Activated CD4-positive, CD25-positive, alpha-beta regulatory T cell treated with anti-CD3 and anti-CD28 coated beads, Interleukin-2, amount 50 U/mL, for 16 hours (primary cell): Measurements from ENCODE around the gene CMTM2.
"Not testable (repeated sequence)": the region's sequence is repeated elsewhere in the genome, so short reads cannot be mapped to it uniquely, and the experiment has no call there.

Source experiments
- DNase-seq: peaks from one replicate; pipeline ENCODE4 v3.0.0-alpha.2; 2020; ENCODE audit warnings: low read depth, low spot score

CMTM2 gene

DNA sequence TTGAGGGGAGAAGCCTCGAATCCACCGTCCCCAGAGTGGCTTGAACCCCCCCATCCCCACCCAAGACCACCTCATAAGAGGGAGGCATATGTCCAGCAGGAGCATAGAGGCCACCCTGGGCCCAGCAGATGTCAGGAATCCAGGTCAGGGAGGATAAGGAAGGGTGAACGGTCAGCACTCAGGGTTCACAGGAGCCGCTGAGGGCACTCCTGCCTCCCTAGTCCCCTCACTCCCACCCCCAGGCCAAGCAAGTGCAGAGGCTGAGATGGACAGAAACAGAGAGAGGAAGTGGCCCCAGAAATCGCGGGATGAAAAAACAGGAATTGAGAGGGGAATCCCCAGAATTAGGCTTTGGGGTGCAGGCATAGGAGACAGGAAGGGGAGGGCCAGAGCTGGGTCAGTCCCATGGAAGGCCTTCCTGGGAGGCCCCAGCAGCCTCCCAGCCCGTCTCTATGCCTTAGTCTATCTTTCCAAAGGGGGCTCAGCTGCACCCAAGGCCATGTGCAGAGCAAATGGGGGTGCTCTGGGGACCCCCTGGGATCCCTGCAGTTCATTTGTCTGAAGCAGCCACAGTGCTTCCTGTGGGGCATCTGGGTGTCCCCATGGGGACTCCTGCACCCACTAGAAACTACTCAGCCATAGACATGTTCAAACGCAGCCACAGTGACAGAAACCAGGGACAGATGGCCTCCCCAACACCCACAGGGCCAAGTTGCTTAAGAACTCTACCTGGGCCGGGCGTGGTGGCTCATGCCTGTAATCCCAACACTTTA is 26.9 kb downstream of the CMTM2 start:
- DNase-seq = no peak

DNA sequence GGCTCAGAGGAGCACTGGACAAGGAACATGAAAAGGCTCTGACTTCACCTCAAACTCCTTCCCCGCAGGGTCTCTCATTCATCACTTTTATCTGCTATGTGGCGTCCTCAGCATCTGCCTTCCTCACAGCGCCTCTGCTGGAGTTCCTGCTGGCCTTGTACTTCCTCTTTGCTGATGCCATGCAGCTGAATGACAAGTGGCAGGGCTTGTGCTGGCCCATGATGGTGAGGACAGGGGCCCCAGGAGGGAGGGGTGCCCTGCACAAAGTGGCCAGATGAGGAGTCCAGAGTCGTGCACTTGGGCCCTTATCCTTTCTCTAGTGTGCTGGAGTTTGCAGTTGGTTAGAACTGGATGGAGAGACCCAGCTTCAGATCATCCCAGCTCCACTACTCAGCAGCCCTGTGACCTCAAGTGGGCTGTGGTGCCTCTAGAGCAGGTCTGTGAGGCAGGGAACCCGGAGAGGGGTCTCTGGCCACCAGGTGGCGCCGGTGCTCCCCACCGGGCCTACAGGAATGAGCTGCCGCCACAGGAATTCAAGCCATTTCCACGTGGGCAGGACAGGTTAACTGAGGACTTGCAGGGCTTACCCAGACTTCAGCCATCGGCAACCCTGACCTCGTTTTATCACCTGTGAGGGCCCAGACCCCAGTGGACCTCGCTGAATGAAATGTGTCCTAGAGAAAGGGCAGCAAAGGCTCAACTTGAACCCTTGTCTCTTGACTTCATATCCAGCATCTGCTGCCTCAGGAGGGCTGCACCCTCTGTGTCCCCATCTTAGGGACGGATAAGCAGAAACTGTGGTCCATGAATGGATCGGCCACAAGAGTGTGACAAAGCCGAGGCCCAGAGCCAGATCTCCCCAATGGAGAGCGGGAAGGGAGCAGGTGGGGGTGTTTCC is 29.2 kb downstream of the CMTM2 start:
- DNase-seq = peak; percentile 66

DNA sequence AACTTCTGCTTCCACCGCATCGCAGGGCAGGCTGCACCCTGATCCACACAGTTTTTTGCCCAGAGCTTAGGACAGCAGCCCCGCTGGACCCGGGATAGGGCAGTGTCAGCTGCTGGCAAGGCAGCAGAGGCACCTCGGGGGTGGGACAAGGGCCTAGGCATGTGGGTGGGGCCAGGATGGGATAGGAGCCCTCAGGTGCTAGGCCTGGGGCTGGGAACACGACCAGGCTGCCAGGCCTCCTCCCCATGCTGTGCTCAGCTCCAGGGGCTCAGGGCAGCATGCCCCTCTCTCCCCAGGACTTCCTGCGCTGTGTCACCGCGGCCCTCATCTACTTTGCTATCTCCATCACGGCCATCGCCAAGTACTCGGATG is 29.9 kb downstream of the CMTM2 start:
- no peak for DNase-seq

DNA sequence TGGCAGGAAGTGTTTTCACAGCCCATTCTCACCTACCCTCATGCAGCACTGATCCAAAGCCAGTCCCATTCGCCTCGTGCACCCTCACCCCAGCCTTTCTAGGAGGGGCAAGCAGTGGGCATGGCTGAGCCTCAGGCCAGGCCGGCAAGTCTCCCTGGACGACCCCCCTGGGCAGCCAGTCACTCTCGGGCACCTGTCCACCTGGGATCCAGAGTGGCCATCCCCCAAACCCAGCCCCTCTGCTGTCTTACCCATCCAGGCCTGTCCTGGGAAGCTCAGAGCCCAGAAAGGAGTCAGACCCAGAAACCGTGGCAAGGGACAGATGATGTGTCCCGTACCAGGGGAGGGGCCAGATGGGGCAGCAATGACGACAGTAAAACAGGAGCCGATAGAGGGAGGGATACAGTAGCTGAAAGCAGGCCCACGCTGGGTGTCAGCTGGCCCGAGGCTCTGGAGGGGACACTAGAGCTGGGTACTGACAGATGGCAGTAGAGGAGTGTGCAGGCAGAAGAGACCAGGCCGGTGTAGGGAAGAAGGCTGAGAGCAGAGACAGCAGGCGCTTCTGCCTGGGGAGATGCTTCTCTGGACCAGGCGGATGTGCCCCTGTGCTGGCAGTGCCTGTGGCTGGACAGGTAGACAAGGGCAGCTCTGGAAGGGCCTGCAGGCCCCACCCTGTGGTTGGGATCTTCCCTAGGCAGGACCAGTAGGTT is 31.0 kb downstream of the CMTM2 start:
- DNase-seq = no peak

DNA sequence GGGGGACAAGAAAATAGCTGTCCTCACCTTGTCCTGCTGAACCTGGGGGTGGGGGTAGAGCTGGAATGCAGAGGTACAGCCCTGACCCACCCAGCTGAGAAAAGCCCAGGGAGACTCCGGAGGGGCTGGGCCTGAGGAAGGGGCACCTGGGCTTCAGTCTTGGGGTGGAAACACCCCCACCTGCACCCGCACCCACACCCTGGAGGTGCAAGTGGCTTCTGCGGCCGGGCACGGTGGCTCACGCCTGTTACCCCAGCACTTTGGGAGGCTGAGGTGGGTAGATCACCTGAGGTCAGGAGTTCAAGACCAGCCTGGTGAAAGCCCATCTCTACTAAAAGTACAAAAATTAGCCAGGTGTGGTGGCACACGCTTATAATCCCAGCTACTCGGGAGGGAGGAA is 32.6 kb downstream of the CMTM2 start:
- not testable (repeated sequence) for DNase-seq

DNA sequence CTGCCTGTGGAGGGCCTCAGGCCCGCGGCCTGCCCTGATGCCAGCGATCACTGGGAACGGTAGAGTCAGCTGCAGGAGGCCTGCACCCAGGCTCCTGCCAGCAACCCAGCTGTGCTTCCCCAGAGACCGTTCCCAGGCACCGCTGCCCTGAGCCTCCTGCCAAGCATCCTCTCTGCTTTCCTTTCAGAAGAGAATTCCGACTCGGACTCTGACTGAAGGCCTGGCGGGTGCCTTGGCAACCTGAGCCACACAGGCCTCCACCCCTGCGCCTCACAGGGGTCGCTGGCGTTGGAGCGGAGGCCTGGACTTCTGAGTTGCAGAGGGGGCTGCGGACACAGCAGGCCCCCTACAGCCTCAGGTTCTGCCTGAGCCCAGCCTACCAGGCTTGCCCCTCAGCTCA is 33.2 kb downstream of the CMTM2 start:
- DNase-seq = no peak

DNA sequence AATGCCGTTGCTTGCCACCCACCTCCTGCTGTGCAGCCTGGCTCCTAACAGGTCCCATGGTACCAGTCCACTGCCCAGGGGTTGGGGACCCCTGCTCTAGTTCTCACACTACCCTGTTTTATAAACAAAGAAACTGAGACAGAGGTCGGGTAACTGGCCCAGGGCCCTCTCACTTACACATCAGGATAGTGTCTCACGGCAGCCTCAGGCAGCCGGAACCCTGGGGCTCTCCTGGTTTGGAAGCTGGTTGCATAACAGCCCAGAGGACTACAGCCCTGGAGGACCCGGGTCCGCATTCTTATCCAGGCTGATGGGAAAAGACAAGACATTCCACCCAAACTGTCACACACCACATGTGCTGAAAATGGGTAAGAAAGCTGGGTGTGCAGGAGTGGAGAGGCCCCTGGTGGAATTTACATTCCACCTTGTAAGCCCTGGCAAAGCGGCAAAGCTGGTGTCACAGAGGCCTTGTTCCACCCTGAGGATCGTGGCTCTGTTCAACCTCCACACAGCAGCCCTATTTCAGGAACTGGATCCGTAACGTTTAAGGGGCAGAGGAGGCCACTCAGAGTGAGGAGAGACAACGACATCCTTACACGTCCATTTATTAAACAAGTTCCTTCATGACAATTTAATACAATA is 35.0 kb downstream of the CMTM2 start:
- no peak for DNase-seq

DNA sequence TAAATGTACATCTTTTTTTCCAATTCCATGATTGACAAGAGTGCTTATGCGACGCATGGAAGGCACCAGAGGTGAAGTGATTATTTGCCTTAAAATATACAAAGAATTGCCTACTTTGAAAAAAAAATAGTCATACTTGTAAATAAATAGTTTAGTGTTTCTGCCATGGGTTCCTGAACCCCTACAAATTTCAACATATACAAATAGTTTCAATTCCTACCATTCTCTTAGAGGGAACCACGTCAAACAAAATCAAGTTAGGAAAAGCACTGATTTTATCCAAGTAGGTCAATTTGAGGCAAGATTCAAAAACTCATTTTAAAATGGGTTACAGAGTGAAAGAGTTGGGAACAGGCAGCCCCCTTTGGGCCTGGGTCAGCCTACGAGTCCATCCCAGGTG is 36.9 kb downstream of the CMTM2 start:
- DNase-seq = no peak

DNA sequence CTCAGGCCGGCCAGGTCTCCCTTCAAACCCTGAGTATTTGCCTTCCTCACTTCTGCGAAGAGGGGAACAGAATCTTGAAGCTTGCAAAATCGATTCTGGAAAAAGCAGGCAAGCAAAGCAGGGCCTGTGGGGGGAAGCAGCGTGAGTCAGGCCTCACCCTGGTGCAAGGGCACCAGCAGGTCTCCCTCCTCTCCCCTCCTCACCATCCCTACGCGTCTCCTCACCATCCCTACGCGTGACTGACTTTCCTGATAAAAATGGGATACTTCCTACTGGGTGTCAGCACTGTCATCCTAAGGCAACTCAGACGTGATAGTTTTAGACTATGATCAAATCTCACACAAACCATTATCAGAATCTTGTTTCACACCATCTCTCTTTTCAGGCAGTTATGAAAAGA is 37.3 kb downstream of the CMTM2 start:
- DNase-seq = no peak

DNA sequence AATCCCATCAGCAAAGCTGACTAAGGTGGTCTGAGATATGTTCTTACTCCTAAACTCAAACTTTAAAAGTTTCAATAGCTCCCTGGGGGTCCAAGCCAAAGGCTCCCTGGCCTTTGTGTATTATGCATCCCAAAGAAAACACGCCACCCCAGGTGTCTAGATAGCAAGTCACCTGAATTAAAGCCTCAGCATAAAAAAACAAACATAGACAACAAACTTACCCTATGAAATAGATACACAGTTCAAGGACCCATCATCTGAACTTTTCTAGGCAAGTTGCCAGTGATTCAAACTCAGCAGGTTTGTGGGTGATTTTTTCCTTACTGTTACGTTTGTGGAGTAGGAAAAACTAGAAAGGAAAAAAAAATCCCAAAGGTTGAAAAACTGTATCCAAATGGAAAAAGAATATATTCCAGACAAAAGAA is 37.8 kb downstream of the CMTM2 start:
- DNase-seq = no peak

DNA sequence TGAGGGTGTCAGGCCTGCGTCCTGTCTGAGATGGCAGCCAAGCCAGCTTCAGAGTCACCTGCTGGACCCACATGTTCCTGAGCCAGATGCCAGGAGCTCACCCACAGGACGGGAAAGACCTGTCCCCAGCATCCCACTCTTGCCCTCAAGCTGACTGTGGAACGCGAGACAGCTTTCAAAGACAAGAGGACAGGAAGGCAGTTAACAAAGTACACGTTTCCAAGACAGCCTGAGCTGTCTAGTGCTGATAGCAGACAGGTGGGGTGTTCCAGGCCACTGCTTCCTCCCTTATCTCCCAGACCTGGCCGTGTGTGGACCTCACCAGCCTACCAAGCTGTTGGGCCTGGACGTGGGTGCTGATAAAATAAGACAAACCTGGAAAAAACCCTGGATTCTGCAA is 38.5 kb downstream of the CMTM2 start:
- no peak for DNase-seq

DNA sequence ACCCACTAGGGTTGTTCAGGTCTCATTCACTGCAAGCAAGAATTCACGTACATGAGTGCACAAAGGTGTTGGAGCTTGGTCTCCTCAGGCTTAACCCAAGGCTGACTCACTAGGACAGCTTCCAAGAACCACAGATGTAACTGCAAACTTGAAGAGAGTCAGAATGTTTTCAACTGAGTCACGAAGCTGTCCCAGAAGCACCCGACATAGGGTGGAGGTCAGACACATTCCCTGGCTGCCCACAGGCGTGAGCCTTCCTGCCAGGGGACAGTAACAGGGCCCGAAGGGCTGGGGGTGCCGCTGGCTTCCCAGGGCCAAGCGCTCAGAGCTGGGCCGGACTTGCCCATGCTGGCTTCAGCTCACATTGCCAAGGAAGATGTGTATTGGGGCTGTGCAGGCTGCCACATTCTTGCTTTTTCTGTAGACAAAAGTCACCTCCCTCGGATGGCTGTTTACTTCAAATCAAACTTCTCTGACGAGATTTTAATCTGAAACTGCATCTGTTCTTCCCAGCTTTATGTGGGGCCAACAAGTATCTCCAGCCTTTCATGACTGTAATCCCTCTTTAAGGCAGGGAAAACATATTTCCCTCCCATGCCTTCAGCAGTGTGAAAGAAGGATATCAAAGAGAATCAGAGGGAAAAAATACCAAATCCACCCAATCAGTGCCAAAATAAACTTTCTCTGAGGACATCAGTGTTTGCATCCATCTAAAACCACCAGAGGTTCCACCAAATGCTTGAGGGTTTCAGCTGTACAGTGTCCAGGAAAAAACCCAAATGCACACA is 39.5 kb downstream of the CMTM2 start:
- no peak for DNase-seq

DNA sequence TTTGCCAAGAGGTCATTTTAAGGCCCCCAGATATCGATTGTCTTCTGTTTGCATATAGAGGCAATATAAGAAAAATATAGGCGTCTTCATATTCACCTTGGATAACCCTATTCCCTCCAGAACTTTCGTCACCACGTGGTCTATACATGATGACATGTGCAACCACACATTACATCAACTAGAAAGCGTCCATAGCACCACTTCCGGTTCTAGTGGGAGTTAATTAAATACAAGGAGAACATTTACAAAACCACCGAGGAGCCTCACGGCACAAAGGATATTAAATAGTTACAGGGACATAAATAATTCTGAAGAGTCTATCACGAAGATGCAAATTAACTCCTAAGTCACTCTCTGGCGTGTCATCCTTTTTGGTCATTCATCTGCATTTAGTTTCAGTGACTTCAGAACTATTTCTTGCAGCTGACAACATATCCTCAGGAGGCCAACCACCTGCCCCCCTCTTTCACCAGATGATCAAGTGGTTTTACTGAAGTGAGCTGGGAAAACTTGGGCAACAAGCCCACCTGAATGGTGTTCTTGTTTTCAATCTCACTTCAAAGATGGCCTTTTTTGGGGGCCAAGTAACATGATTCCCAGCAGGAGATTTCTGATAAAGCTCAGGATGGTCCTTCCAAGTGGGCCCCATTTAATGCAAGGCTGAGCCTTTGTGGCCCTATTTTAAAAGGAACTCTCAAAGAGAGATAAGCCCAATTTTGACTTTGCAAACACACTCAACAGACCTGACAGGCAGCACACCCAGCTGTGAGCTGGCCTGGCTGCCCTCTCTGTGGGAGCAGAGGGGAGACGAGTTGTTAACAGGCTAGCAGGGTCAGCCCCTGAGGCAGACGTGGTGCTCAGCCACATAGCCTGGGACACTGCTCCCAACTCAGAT is 40.5 kb downstream of the CMTM2 start:
- no peak for DNase-seq

DNA sequence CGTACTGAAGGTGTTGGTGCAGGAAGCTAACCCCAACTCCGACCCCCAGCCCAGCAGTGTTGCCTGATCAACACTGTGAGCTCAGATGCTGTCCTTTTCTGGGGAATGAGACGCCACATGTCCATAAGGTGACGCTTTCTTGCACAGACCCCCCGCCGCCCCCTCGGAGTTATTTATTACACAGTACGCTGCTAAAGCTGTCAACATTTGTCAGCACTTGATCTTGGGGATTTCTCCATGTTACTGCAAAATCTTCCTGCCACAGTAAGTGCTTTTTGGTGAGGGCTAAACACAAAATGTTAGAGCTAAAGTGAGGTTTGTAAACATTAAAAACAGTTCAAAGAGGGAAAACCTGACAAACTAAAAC is 41.1 kb downstream of the CMTM2 start:
- no peak for DNase-seq

DNA sequence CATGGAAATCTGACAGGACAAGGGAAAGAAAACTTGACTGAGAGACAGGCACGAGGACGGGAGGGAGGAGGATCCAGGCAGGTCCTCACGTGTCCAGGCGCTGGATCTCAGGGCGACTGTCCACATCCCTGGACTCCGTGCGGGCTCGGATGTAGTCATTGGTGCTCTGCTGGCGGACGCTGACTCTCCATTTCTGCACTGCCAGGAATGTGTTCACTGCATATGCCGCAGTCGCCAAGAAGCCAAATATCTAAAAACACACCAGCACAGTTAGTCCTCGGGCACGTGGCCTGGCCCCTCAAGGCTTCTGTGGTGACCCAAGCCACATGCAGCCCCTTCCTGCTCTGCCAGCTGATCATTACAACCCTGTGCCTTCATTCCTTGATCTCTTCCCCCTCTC is 42.7 kb downstream of the CMTM2 start:
- DNase-seq = no peak

DNA sequence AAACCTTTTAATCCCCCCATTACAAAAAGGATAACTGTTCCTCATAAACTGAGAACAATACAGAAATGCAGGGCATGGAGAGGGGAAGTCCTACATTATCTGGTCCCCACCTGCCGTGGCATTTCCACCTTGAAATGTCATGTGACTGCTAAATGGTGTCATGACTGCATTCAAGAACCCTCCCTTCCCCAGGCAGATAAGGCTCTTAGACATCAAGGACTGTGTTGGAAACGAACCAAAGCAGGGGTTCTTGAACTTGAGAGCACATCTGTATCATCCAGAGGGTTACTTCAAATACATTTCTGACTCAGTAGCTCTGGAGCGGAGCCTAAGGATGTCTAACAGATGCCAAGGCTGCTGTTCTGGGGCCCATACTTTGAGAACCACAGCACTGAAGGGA is 43.6 kb downstream of the CMTM2 start:
- DNase-seq = no peak

DNA sequence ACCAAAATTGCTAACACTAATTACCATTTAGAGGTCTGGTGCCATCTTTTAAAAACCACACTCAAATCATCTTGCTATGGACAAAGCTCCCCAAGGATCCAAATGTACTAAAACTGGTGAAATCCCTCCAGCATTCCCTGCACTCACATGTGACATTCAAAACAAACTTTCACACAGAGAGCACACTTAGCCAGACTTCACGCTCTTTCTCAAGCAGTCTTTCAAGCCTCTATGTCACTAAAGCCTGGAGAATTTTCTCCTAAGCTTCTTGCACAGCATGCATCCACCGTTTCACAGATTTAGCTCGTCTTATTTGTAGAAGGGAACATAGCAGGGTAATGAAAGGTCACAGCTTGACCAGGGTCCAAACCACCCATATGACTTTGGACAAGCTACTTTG is 44.5 kb downstream of the CMTM2 start:
- DNase-seq = no peak

DNA sequence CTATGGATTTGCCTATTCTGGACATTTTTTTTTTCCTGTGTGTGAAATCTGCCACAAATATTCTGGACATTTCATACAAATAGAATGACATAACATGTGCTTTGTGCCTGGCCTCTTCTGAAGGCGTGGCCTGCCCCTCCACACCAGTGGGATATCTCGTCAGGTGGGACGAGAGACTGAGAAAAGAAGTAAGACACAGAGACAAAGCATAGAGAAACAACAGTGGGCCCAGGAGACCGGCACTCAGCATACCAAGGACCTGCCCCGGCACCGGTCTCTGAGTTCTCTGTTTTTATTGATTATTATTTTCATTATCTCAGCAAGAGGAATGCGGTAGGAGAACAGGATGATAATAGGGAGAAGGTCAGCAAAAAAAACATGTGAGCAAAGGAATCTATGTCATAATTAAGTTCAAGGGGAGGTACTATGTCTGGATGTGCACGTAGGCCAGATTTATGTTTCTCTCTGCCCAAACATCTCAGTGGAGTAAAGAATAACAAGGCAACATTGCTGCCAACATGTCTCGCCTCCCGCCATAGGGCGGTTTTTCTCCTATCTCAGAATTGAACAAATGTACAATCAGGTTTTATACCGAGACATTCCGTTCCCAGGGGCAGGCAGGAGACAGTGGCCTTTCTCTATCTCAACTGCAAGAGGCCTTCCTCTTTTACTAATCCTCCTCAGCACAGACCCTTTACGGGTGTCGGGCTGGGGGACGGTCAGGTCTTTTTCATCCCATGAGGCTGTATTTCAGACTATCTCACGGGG is 48.5 kb downstream of the CMTM2 start:
- DNase-seq = not testable (repeated sequence)

DNA sequence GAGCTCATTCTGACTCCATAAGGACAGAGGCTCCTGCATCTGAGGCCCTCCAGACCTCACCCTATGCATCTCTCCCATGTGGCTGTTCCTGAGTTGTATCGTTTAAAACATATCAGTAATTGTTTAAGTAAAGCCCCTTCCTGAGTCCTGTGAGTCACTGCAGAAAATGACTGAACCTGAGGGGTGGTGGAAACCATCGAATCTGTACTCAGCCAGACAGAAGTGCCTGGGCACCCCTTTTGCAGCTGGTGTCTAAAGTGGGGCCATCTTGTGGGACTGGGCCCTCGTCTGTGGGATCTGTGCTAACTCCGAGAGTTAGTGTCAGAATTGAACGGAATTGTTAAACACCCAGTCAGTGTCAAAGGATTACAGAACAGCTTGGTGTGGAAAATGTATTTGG is 50.6 kb downstream of the CMTM2 start:
- no peak for DNase-seq
